Motor neuron (in vitro differentiated cells): ENCODE results near the gene PDGFC. TPM values are rescaled to one million over a fixed set of nuclear protein-coding genes. Genes with fewer than 3 reads are reported as not detected.

Experiments
- ATAC-seq, 8 experiments: fragments of 200-7000 bp; cut with Tn5 transposase; replicated peaks in 6 of 8; 2 replicates each; pipeline ENCODE4 v1.8.0; 2021; ENCODE audit warnings: mild to moderate bottlenecking in 8 of 8, moderate library complexity in 8 of 8
- H3K27ac ChIP-seq, 2 donors: fragments of 250-450 bp; sonication (Bioruptor Pico); 2 replicates each; pipeline ENCODE4 v1.9.0; 2021; ENCODE audit warnings: antibody characterized with exemption in 2 of 2, mild to moderate bottlenecking in 2 of 2, moderate library complexity in 1 of 2
- H3K4me1 ChIP-seq, 2 donors: fragments of 250-450 bp; sonication (Bioruptor Pico); replicated peaks in 1 of 2; 2 replicates each; pipeline ENCODE4 v1.6.1; 2021; ENCODE audit warnings: antibody characterized with exemption in 2 of 2, mild to moderate bottlenecking in 2 of 2, moderate library complexity in 1 of 2
- H3K4me3 ChIP-seq, 5 donors: fragments of 250-450 bp; sonication (Bioruptor Pico); 2 replicates each; pipeline ENCODE4 v1.9.0; 2021; ENCODE audit warnings: antibody characterized with exemption in 5 of 5, mild to moderate bottlenecking in 5 of 5, moderate library complexity in 4 of 5
- WGBS, 10 experiments: fragments of 450-650 bp; shearing (Covaris generic); methylation state at CpG; one replicate each; pipeline ENCODE4 v1.0.0; 2022; 5-methylcytosine and 5-hydroxymethylcytosine counted together
- in situ Hi-C, 9 experiments: fragments of 400-800 bp; cut with MboI; loops; one replicate each; pipeline ENCODE4 v1.15.0; 2021; ENCODE audit warnings: low sequenced_read_pairs in 9 of 9, low pct_unique_long_range_greater_than_20kb in 2 of 9; ENCODE audit not compliant: unreplicated experiment in 9 of 9
- total RNA-seq, 8 experiments: library from RNA; unstranded; fragments of 300-600 nt; gene quantifications; 2 replicates each; pipeline versions ENCODE4 v1.2.3 to v1.2.4, GENCODE V29; 2022

Gene PDGFC
- total RNA-seq, 8 experiments from 2014 or later = 5.4 to 43.0 (median 6.2) TPM

- Histone ChIP-seq H3K27ac (no peak overlapping the region), H3K4me1 (peaks cover 7 to 30% of the 10 kb centered on the region in 2 donors), H3K4me3 (no peak overlapping the region)
- in situ Hi-C loops = no loop called here
- WGBS, 10 experiments = 0 to 91% (median 33%) methylated on average over 1 of the region's 1 CpG; no CpG with 5 or more reads in 4 of the 10 experiments
- peak in 1 of 8 experiments; percentile 5 for ATAC-seq
Observed at GRCh38 chr4:156775813-156776212, 195.8 kb downstream of the PDGFC start.

DNA sequence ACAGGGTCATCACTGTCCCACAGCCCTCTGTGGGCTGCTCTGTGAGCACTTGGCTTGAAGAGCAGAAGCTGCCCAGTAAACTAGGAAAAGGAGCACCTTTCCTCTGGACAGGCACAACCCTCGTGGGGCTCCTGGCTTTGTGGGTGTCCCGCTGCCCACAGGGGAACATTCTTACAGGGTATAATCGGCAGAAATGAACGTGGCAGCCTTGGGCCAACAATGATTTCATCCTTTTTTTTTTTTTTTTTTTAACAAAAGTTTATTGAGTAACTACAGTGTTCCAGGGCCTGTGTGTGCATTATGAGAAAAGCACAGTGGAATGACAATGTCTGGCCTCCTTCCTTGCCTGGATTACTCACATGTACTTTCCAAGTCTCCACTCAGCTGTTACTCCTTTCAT is 197.2 kb downstream of the PDGFC start:
- H3K27ac ChIP-seq = no peak overlapping the region
- H3K4me1 ChIP-seq = peaks cover 10 to 40% of the 10 kb centered on the region in 2 donors
- no peak overlapping the region for H3K4me3 ChIP-seq
- in situ Hi-C loops = no loop called here
- ATAC-seq = no peak
- 0 to 80% (median 66%) methylated on average over 1 to 4 of the region's 4 CpGs; no CpG with 5 or more reads in 2 of the 10 experiments for WGBS, 10 experiments

- Histone ChIP-seq H3K4me1 (peaks cover 10 to 42% of the 10 kb centered on the region in 2 donors), H3K27ac (no peak overlapping the region), H3K4me3 (no peak overlapping the region)
- in situ Hi-C loops = no loop called here
- 23 to 75% (median 42%) methylated on average over 1 to 4 of the region's 4 CpGs; no CpG with 5 or more reads in 1 of the 10 experiments for WGBS, 10 experiments
- peak in 1 of 8 experiments; percentile 10 for ATAC-seq
Observed at GRCh38 chr4:156773648-156774357, 197.8 kb downstream of the PDGFC start.

GRCh38 chr4:156771171-156771837 is 200.3 kb downstream of the PDGFC start:
- peak; percentile 68 to 90 (median 88) for ATAC-seq
- WGBS, 10 experiments = 0 to 15% (median 4%) methylated on average over 1 to 6 of the region's 6 CpGs
- peaks cover 10 to 42% of the 10 kb centered on the region in 2 donors for H3K4me1 ChIP-seq
- H3K27ac ChIP-seq = peak overlapping the region; percentile 29 to 78
- peak overlapping the region in 4 of 5 donors; percentile 0 to 25 (median 8) for H3K4me3 ChIP-seq
- in situ Hi-C loops = no loop called here

DNA sequence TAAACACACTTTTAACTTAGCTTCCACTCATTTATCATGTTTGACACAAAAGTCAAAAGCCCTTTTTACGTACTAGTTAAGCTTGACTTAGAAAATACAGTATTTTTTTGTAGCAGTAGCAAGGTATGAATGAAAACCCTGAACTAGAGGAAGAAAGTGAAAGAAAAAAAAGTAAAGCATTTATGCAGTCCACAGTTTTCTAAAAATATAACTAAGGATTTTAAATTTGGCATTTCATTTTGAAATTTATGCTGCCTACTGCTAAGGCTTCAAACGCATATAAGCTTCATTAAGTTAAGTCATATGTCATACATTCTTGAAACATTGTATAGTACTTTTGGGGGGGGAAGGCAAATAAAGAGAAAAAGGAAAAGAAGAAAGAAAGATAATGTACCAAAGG is 201.5 kb downstream of the PDGFC start:
- H3K4me1 ChIP-seq = peaks cover 10 to 42% of the 10 kb centered on the region in 2 donors
- no peak overlapping the region for H3K27ac ChIP-seq
- ATAC-seq = no peak
- 20 to 80% (median 58%) methylated on average over 1 to 2 of the region's 2 CpGs; no CpG with 5 or more reads in 1 of the 10 experiments for WGBS, 10 experiments
- in situ Hi-C loops = no loop called here
- no peak overlapping the region for H3K4me3 ChIP-seq

GRCh38 chr4:156767911-156768415 is 203.6 kb downstream of the PDGFC start:
- peaks cover 11 to 43% of the 10 kb centered on the region in 2 donors for H3K4me1 ChIP-seq
- no peak for ATAC-seq
- WGBS, 10 experiments = 63 to 100% (median 89%) methylated on average over 4 to 5 of the region's 5 CpGs
- in situ Hi-C loops = no loop called here
- H3K27ac ChIP-seq = no peak overlapping the region
- H3K4me3 ChIP-seq = no peak overlapping the region

DNA sequence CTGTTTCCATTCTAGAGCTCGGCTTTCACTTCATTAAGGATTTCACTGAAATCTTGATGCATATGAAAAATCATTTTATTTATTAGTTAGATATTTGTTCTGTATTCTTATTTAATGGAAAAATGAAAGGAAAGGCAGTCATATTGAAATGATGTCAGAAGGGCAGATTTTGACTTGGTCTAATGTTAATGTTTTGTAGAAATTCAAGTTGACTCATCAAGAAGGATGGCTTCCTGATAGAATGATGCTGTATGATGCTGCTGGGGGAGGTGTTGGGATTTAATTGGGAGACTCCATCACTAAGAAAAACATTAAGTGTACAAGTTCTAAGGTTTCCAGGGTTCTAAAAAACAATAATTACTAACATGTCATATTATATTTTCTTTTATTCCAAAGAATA is 204.8 kb downstream of the PDGFC start:
- Histone ChIP-seq H3K4me3 (no peak overlapping the region), H3K4me1 (peaks cover 13 to 36% of the 10 kb centered on the region in 2 donors), H3K27ac (no peak overlapping the region)
- in situ Hi-C loops = no loop called here
- peak in 1 of 8 experiments; percentile 6 for ATAC-seq
- WGBS, 10 experiments = 89 to 100% (median 100%) methylated on average over 1 of the region's 1 CpG; no CpG with 5 or more reads in 2 of the 10 experiments

- in situ Hi-C loops = no loop called here
- no peak for ATAC-seq
Observed at GRCh38 chr4:156765277-156765676, 206.3 kb downstream of the PDGFC start.

DNA sequence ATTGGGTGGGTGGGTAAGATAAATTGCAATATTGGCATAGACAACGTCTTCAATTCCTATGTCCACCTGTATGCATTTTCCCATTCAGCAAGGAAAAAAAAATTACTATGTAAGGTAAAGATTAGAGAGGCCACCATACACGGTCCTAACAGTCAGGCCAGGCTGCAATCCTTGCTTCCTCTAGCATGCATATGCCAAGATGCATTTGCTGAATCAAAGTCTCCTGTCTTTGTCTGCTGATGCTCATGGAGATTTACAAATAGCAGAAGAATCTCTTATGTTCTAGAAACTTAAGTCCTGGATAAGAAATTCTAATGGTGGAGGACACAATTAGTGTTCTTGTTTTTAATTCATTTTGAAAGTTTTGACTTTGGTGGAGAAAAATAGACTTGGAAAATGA is 206.8 kb downstream of the PDGFC start:
- Histone ChIP-seq H3K27ac (no peak overlapping the region), H3K4me3 (no peak overlapping the region), H3K4me1 (peaks cover 3 to 22% of the 10 kb centered on the region in 2 donors)
- in situ Hi-C loops = no loop called here
- ATAC-seq = no peak
- 79 to 100% (median 91%) methylated on average over 2 of the region's 2 CpGs; no CpG with 5 or more reads in 2 of the 10 experiments for WGBS, 10 experiments

More at GRCh38 chr4:156765277-156765676, 206.3 kb downstream of the PDGFC start:
- peaks cover 3 to 26% of the 10 kb centered on the region in 2 donors for H3K4me1 ChIP-seq
- no peak overlapping the region for H3K27ac ChIP-seq
- no peak overlapping the region for H3K4me3 ChIP-seq
- WGBS, 10 experiments = 75 to 100% (median 93%) methylated on average over 1 to 3 of the region's 3 CpGs

GRCh38 chr4:156764145-156764544 is 207.5 kb downstream of the PDGFC start:
- Histone ChIP-seq H3K27ac (no peak overlapping the region), H3K4me1 (peaks cover 3 to 16% of the 10 kb centered on the region in 2 donors), H3K4me3 (no peak overlapping the region)
- ATAC-seq = peak in 2 of 8 experiments; percentile 22 to 27
- in situ Hi-C loops = no loop called here
- WGBS, 10 experiments = 10 to 100% (median 64%) methylated on average over 1 to 2 of the region's 2 CpGs

- in situ Hi-C loops = no loop called here
Observed at GRCh38 chr4:156763511-156763910, 208.1 kb downstream of the PDGFC start.

DNA sequence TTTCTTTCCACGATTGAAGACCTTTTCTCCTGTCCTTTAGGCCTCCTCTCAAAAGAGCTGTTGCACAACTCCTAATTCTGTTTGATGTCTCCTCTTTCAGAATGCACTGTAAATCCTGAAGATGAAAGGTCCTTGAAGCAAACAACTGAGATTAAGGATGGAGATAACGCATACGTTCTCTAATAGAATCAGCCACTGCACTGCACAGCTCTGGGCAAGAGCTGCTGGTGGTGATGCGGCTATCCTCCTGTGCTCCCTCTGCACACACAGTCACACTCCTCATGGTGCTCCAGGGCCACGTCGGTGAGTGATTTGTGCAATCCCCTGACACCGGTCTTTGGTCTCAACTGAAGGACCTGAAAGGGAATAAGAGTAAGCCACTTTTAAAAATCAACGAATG is 208.7 kb downstream of the PDGFC start:
- Histone ChIP-seq H3K27ac (no peak overlapping the region), H3K4me1 (peaks cover 3 to 16% of the 10 kb centered on the region in 2 donors), H3K4me3 (no peak overlapping the region)
- in situ Hi-C loops = no loop called here
- peak in 5 of 8 experiments; percentile 73 to 90 (median 79) for ATAC-seq
- WGBS, 10 experiments = 40 to 100% (median 87%) methylated on average over 1 to 6 of the region's 8 CpGs

More at GRCh38 chr4:156763511-156763910, 208.1 kb downstream of the PDGFC start:
- WGBS, 10 experiments = 61 to 100% (median 90%) methylated on average over 2 of the region's 2 CpGs; no CpG with 5 or more reads in 1 of the 10 experiments
- Histone ChIP-seq H3K4me3 (no peak overlapping the region), H3K27ac (no peak overlapping the region), H3K4me1 (peaks cover 3 to 16% of the 10 kb centered on the region in 2 donors)
- ATAC-seq = peak in 1 of 8 experiments; percentile 45

DNA sequence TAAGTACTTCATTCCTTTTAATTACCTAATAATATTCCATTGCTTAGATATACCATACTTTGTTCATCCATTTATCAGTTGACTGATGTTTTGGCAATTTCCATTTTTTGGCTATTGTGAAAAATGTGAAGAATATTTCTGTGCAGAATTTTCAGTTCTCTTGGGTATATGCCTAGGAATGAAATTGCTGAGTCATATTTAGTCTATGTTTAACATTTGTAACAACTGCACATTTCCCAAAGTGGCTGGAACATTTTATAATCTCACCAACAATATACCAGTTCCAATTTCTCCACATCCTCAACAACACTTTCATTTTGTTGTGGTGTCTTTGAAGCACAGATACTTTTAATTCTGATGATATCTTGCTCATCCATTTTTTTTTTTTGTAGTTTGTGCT is 215.5 kb downstream of the PDGFC start:
- no peak for ATAC-seq
- Histone ChIP-seq H3K27ac (no peak overlapping the region), H3K4me1 (no peaks in the 10 kb centered on the region), H3K4me3 (no peak overlapping the region)
- in situ Hi-C loops = no loop called here
